ENCODE measurements around the gene NECTIN2.
"Not testable (repeated sequence)": the region's sequence is repeated elsewhere in the genome, so short reads cannot be mapped to it uniquely, and the experiment has no call there.

NECTIN2 gene

DNA sequence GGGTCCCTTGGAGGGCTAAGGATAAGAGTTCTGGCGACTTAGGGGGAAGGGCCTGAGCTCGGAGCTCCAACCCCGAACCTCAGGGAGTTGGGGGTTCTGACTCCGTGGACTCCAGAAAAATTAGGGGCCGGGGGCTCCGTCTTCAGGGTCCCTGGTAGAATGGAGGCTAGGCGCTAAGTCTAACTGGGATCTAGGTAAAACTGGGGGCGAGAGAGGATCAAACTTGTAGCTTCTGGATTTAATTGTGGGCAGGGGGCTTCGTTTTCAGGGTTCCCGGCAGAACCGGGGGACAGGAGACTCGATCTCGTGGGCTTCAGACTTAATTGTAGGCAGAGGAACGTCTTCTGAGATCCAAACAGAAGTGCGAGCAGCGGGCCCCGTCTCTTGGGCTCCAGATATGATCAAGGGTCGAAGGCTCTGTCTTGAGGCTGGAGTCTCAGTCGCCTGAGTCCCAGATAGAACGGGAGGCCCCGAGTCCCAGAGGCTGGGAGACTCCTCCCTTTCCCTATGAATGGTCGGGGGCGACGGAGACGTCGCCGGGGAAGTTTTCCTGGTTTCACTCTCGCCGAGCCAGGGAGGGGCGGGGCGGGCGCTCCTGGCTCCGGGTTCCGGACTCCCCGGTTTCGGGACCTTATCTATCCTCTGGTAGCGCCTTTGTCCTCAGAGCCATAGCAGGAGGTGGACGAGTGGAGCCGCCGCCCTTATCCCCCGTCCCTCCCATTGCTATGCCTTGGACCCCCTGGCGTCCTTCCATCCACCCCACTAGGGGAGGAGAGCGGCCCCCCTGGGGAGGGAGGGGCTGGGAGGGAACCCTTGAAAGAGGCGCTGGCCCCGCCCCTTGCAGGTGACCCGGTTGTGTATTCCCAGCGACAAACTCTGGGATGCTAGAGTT, 1.3 kb downstream of the NECTIN2 start:
- in situ Hi-C loops (cut with HindIII; ENCODE audit: low pct_ligation_motif_present, low pct_unique_long_range_greater_than_20kb, low sequenced_read_pairs), result no loop called here
- peak; percentile 72 for DNase-seq

DNA sequence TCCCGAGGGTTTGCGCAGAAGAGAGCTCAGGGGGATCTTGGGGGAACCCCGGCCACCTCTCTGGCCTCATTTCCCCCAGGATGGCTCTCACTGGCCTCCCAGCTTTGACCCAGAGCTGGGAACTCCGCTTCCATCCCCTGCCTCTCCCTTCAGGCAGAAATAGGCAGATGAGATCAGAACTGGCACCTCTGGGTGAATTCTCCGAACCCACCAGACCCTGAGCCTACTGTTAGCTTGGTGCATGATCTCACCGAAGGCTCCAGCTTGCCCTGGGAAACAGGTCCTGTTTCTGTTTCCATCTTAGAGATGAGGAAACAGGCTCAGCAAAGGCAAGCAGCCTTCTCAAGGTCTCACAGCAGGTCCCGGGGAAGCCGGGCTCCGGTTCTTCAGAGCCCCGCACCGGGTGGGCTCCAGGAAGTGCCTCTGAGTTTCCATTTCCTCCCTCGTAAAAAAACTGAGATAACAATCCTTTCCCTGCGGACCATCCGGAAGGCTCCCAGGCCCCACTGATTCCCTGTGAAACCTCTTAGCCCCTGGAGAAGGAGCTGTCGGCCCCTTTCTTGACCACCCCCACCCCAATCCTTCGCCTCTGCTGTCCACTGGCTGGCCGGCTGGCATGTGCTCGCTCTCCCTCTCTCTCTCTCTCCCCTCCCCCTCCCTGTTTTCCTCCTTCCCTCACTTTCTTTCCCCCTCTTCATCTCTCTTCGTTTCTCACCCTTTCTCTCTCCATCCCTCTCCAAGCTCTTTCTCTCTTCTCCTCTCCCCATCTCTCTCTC, 2.1 kb downstream of the NECTIN2 start:
- DNase-seq, result peak; percentile 30
- in situ Hi-C loops (cut with HindIII; ENCODE audit: low pct_ligation_motif_present, low pct_unique_long_range_greater_than_20kb, low sequenced_read_pairs), result no loop called here

DNA sequence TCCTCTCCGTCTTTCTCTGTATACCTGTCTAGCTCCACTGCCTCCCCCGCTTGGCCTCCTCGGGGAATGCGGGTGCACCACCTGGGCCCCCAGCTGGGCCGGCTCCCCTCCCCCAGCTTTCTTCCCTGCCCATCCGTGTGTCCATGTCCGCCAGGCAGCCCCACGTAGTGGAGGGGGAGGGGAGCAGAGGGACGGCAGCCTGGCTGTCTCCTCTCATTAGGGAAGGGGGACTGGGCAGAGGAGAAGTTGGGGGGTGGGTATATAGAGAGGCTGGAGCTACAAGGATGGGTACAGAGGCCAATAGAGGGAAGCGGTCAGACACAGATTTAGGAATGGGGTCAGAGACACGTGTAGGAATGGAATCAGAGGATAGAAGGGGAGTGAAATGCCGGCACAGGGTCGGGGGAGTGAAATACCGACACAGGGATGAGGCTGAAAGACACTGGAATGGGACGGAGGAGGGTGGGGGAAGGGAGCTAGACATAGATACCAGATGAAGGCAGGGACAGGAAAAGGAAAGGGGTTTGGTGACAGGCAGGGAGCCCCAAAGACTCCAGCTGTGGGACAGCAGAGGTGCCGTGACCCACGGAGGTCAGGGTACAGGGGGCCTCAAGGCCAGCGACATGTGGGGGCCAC, 2.8 kb downstream of the NECTIN2 start:
- in situ Hi-C loops (cut with HindIII; ENCODE audit: low pct_ligation_motif_present, low pct_unique_long_range_greater_than_20kb, low sequenced_read_pairs), result no loop called here
- no peak for DNase-seq

DNA sequence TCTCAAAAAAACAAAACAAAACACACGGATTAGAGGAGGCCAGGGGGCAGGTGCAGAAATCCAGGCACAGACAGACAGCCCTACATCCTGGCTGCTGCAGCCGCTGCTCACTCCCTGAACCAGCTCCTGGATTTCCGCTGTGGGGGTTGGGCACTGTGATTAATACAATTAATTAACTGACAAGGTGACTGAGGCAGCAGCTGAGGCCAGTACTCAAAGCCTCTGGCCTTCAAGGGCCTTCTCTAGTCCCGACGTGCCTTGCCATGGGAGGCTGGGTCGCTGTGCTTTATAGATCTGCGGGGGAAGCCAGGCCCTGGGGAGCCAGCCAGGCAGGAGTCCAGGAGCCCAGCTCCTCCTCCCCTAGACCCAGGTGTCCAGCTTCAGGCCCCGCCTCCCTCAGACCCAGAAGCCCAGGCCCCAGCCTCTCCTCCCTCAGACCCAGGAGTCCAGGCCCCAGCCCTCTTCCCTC, 4.6 kb downstream of the NECTIN2 start:
- in situ Hi-C loops (cut with HindIII; ENCODE audit: low pct_ligation_motif_present, low pct_unique_long_range_greater_than_20kb, low sequenced_read_pairs), result no loop called here
- DNase-seq, result no peak

DNA sequence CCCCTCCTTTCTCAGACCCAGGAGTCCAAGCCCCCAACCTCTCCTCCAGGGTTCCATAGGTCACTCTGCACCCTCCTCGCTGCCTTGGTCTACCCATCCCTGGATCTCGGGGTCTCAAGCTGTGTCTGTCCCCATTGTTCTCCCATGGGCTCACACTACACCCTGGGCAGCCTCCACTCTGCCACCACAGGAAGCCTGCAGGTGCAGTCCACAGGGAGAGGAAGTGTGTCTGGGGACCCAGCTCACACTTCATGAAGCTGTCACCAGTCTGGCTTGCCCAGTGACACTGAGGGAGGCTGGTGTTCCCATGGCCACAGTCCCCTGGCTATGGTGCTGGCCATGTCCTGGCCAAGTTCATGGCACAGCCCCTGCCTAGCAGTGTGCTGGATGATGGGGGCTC, 5.3 kb downstream of the NECTIN2 start:
- in situ Hi-C loops (cut with HindIII; ENCODE audit: low pct_ligation_motif_present, low pct_unique_long_range_greater_than_20kb, low sequenced_read_pairs), result no loop called here
- no peak for DNase-seq

DNA sequence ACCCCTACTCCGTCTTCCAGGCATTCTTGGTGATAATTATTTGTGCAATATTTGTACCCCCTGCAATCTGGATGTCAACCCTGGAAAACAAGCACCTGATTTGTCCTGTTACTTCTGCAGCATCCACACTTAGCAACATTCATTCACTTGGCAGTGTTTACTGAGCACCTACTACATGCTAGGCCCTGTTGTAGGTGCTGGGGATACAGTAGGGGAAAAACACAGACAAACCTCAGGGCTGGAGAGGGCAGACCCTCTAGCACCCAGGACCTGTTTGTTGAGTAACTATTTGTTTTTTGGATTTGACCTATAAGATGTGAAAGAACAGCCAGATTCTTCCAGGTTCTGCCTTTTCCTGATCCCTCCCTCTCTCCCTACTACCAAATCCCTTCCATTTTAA, 9.5 kb downstream of the NECTIN2 start:
- DNase-seq, result no peak
- in situ Hi-C loops (cut with HindIII; ENCODE audit: low pct_ligation_motif_present, low pct_unique_long_range_greater_than_20kb, low sequenced_read_pairs), result no loop called here

DNA sequence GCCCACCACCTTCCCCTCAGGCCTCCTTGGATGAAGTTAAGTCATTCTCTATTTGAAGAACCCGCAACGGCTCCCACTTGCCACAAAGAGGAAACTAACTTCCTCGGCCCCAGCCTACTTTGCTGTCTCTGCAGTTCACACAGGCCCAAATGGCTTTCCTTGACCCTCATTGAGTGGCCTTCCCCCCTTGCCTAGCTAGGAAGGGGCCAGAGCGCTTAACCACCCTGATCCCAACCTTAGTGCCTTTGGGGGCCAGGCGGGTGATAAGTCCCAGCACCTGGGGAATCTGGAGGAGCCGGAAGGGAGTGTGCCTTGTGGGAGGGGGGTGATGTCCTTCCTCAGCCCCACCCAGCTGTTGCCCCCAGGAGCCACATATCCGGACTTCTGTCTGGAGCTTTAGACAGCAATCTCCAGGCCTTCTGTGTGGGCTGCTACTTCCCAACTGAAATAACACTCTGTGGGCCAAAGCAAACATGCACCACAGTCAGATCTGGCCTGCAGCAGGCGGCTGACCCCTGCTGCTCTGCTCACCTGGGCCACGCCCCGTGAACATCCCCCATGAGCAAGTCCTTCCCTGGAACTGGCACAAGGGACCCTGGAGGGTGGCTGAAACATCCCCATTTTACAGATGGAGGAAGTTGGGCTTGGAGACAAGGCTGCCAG, 10.5 kb downstream of the NECTIN2 start:
- in situ Hi-C loops (cut with HindIII; ENCODE audit: low pct_ligation_motif_present, low pct_unique_long_range_greater_than_20kb, low sequenced_read_pairs), result no loop called here
- no peak for DNase-seq

DNA sequence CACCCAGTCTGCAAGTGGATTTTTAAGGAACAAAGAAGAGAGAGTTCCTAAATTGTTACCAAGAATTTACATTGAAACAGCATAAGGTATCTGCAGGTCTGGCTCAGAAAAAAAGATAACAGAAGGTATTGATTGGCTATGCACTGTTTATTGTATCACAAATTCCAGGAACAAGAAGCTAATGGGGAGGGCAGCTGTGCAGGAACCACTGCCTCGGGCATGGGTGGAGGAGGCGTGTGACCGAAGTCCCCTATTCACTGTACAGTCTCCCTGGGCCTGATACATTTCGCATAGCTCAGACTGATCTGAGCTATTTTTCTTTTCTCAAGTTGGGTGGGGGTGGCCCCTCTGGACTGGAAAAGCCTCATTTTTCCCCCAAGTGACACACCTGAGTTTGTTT, 11.7 kb downstream of the NECTIN2 start:
- DNase-seq, result no peak
- in situ Hi-C loops (cut with HindIII; ENCODE audit: low pct_ligation_motif_present, low pct_unique_long_range_greater_than_20kb, low sequenced_read_pairs), result no loop called here

DNA sequence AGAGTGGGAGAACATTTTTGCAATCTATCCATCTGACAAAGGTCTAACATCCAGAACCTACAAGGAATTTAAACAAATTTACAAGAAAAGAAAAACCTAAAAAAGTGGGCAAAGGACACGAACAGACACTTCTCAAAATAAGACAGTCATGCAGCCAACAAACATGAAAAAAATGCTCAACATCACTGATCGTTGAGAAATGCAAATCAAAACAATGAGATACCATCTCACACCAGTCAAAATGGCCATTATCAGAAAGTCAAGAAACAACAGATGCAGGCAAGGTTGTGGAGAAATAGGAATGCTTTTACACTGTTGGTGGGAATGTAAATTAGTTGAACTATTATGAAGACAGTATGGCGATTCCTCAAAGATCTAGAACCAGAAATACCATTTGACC, 15.5 kb downstream of the NECTIN2 start:
- DNase-seq; in situ Hi-C loops (cut with HindIII; ENCODE audit: low pct_ligation_motif_present, low pct_unique_long_range_greater_than_20kb, low sequenced_read_pairs): not testable (repeated sequence)

DNA sequence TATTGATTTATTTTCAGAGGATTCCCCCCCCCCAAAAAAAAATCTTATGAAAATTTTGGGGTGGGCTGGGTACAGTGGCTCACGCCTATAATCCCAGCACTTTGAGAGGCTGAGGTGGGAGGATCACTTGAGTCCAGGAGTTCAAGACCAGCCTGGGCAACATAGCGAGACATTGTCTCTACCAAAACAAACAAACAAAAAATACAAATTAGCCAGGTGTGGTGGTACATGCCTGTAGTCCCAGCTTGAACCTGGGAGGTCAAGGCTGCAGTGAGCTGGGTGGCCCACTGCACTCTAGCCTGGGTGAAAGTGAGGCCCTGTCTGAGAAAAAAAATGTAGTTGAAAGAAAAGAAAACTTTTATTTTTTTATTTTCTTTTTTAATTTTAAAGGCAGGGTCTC, 17.9 kb downstream of the NECTIN2 start:
- in situ Hi-C loops (cut with HindIII; ENCODE audit: low pct_ligation_motif_present, low pct_unique_long_range_greater_than_20kb, low sequenced_read_pairs), result no loop called here
- DNase-seq, result no peak

DNA sequence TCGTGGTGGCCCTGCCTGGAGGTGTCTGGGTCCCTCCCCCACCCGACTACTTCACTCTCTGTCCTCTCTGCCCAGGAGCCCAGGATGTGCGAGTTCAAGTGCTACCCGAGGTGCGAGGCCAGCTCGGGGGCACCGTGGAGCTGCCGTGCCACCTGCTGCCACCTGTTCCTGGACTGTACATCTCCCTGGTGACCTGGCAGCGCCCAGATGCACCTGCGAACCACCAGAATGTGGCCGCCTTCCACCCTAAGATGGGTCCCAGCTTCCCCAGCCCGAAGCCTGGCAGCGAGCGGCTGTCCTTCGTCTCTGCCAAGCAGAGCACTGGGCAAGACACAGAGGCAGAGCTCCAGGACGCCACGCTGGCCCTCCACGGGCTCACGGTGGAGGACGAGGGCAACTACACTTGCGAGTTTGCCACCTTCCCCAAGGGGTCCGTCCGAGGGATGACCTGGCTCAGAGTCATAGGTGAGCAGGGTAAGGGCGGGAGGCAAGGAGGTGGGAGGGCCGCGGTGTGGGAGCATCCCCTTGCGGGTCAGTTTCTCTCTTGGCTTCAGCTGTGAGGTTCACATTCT, 19.2 kb downstream of the NECTIN2 start:
- in situ Hi-C loops (cut with HindIII; ENCODE audit: low pct_ligation_motif_present, low pct_unique_long_range_greater_than_20kb, low sequenced_read_pairs), result no loop called here
- no peak for DNase-seq

DNA sequence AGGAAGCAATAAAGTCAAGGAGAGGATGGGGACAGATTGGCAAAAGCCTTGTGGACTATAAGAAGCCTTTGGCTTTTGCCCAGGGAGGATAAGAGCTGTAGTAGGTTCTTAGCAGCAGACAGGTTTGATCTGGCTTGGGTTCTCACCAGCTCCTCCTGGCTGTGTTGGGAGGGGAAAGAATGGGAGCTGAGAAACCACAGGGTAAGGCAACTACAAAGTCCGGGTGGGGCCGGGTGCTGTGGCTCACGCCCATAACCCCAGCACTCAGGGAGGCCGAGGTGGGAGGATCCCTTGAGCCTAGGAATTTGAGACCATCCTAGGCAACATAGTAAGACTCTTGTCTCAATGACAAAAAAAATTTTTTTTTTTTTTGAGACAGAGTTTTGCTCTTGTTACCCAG, 20.6 kb downstream of the NECTIN2 start:
- in situ Hi-C loops (cut with HindIII; ENCODE audit: low pct_ligation_motif_present, low pct_unique_long_range_greater_than_20kb, low sequenced_read_pairs), result no loop called here
- DNase-seq, result no peak

DNA sequence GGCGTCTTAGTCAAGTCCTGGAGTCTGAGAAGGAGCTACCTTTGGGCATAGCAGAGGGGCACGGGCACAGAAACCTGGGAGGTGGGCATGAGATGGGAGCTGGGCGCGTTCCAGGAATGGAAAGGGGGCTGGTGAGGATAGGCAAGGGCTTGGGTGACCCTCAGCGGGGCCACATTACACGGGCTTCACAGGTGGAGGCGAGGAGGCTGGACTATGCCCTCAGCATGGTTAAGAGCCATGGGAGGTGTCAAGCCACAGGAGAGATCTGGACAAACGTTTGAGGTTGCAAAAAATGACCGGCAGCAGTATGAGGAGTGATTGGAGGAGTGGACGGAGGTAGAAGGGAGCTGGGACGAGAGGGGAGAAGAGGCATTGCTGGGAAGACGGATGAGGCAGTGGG, 21.5 kb downstream of the NECTIN2 start:
- in situ Hi-C loops (cut with HindIII; ENCODE audit: low pct_ligation_motif_present, low pct_unique_long_range_greater_than_20kb, low sequenced_read_pairs), result no loop called here
- no peak for DNase-seq

DNA sequence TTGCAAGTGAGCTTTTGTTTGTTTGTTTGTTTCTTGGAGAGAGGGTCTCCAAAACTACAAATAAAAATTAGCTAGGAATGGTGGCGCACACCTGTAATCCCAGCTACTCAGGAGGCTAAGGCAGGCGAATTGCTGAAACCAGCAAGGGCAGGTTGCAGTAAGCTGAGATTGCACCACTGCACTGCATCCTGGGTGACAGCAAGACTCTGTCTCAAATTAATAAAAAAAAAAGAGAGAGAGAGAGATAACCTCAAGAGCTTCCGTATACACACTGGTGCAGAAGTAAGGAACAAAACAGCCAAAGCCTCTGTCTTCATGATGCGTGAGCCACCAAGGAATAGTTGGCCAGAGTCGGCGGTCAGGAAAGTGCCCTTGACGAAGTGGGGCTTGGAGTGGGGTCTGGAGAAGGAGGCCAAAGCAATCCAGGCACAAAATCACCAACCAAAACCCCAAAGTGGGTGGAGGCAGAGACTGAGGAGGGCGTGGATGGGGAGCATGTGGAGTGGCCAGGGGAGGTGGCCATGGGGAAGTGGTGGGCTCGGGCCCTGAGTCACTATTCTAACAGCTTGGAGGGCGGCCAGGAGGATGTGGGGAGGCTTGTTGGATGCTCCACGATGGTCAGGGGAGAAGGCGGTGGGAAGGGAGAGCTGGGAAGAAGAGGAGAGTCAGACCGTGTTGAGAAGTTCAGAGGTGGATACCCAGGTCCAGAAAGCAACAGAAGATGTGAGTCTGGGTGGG, 23.8 kb downstream of the NECTIN2 start:
- in situ Hi-C loops (cut with HindIII; ENCODE audit: low pct_ligation_motif_present, low pct_unique_long_range_greater_than_20kb, low sequenced_read_pairs), result no loop called here
- no peak for DNase-seq

DNA sequence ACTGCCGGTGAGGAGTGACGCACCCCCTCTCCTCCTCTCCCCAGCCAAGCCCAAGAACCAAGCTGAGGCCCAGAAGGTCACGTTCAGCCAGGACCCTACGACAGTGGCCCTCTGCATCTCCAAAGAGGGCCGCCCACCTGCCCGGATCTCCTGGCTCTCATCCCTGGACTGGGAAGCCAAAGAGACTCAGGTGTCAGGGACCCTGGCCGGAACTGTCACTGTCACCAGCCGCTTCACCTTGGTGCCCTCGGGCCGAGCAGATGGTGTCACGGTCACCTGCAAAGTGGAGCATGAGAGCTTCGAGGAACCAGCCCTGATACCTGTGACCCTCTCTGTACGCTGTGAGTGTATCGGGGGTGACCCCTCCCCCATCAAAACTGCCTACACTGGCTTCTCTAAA, 25.7 kb downstream of the NECTIN2 start:
- no peak for DNase-seq
- in situ Hi-C loops (cut with HindIII; ENCODE audit: low pct_ligation_motif_present, low pct_unique_long_range_greater_than_20kb, low sequenced_read_pairs), result no loop called here

DNA sequence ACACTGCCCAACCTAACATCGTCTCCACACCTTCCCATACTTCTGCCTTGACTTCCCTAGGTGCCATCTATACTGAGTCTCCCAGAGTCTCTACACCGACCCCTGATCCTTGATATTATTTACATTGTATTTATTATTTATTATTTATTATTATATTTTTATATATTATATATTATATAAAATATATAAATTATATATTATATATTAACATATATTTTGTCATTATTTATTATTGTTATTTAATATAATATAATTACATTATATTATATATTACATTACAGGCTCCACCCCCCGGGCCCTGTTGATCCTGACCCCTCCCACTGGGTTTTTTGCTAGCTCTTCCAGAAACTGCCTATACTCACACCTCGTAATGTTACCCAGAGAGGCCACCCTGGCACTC, 26.6 kb downstream of the NECTIN2 start:
- no peak for DNase-seq
- in situ Hi-C loops (cut with HindIII; ENCODE audit: low pct_ligation_motif_present, low pct_unique_long_range_greater_than_20kb, low sequenced_read_pairs), result no loop called here

DNA sequence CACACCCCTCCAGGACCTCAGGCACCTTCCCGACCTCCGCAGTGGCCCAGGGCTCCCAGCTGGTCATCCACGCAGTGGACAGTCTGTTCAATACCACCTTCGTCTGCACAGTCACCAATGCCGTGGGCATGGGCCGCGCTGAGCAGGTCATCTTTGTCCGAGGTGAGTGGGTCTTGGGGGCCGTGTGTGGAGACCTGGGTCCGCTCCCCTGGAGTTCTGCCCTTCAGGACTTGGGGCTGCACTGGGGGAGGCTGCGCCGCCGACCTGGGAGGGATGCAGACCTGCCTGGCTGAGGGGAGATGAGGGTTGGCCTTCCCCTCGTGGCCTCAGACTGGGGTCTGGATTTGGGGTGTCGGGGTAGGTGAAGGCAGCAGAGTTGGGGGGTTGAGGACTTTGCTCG, 28.2 kb downstream of the NECTIN2 start:
- in situ Hi-C loops (cut with HindIII; ENCODE audit: low pct_ligation_motif_present, low pct_unique_long_range_greater_than_20kb, low sequenced_read_pairs), result no loop called here
- DNase-seq, result no peak

Data from ACHN (cell line).